ENCODE measurements around the gene APOBEC4. TPM values are rescaled to one million over a fixed set of nuclear protein-coding genes. Genes with fewer than 3 reads are reported as not detected.

The APOBEC4 gene
- total and polyA plus RNA-seq, 2 of the 8 experiments (the other 6 are each of a cell fraction or from before 2014, with no cell fraction given), result not detected

DNA sequence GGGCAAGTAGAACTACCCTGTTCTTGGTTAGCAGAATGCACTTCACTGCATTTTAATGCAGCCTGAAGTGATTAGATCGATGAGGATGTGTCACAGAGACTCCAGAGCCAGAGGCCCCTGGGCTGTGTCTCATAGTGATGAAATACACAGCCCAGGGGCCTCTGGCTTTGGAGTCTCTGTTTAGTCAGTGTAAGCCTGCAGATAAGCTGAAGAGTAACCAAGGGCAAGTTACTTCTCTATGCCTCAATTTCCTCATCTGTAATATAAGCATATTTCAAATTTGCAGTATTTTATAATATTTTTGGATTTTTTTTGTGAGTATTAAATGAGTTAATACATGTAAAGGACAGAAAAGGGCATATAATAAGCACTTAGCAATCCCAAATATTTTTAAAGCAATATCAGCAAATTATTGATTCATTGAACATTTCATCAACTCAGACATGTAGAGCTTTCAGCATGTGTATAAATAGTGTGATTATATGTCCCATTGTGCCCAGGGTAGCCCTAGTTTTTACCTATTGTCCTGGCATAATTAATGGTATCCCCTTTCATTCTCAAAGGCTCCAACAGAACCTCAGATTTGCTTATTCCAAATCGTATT is 23.6 kb upstream of the APOBEC4 start (continued):
- no peak for TF ChIP-seq CHD7 (IDR thresholded peaks at IDR 0.05; ENCODE audit: insufficient replicate concordance, low read length)
- no peak for TF ChIP-seq TEAD4 (IDR thresholded peaks at IDR 0.05; ENCODE audit: low read depth, low read length)
- no peak for TF ChIP-seq HDAC2 (IDR thresholded peaks at IDR 0.05; ENCODE audit: borderline replicate concordance in 1 of 2, low read depth in 2 of 2, low read length in 2 of 2)
- no peak for TF ChIP-seq GABPA (IDR thresholded peaks at IDR 0.05; ENCODE audit: borderline replicate concordance, insufficient read depth, low read length)
- TF ChIP-seq RXRA (IDR thresholded peaks at IDR 0.05; ENCODE audit: insufficient read depth, low read depth, low read length), result no peak
- no peak for TF ChIP-seq SIRT6 (IDR thresholded peaks at IDR 0.05; ENCODE audit: low read length)
- TF ChIP-seq ASH2L (IDR thresholded peaks at IDR 0.05; ENCODE audit: low read length), result no peak
- no peak for TF ChIP-seq BCL11A (IDR thresholded peaks at IDR 0.05; ENCODE audit: low read depth in 2 of 2, low read length in 2 of 2)
- TF ChIP-seq HDAC6 (IDR thresholded peaks at IDR 0.05; ENCODE audit: low read depth, low read length), result no peak
- TF ChIP-seq SUZ12 (IDR thresholded peaks at IDR 0.05; ENCODE audit: low read length), result no peak
- TF ChIP-seq SP1 (IDR thresholded peaks at IDR 0.05; ENCODE audit: low read depth, low read length), result no peak
